Right kidney (tissue), 1 donor: ENCODE measurements around the gene DGLUCY.
"Not testable (repeated sequence)": the region's sequence is repeated elsewhere in the genome, so short reads cannot be mapped to it uniquely, and the experiment has no call there.

Experiments
- DNase-seq: peaks from one replicate; pipeline ENCODE4 v3.0.0-alpha.2; 2016

The DGLUCY gene

GRCh38 chr14:91207008-91207407 is 93.1 kb downstream of the DGLUCY start:
- DNase-seq = no peak

GRCh38 chr14:91211017-91211416 is 97.1 kb downstream of the DGLUCY start:
- DNase-seq = no peak

- DNase-seq = no peak
Observed at GRCh38 chr14:91214306-91214705, 100.4 kb downstream of the DGLUCY start.

GRCh38 chr14:91215381-91215780 is 101.5 kb downstream of the DGLUCY start:
- DNase-seq = no peak

- DNase-seq = no peak
Observed at GRCh38 chr14:91216731-91217226, 102.9 kb downstream of the DGLUCY start.

GRCh38 chr14:91218014-91218413 is 104.1 kb downstream of the DGLUCY start:
- no peak for DNase-seq

GRCh38 chr14:91219517-91220389 is 105.9 kb downstream of the DGLUCY start:
- no peak for DNase-seq

DNA sequence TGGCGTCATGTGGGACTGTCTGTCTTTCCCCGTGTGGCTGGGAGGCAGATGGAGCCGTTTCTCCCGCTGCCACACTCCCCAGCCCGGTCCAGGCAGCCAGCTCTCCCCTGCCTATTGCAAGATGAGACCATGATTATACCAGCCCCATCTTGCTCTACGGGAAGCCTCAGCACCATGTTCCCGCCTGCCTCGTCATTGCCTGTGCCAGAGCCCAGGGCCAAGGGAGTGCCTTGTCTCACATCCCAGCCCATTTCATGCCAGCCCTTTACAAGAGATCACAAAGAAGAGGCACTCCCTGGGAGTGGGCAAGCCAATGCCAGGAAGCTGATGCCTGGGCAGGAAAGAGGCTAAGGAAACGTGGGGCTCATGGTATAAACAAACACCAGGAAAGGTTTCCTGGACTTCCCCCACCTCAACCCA is 106.7 kb downstream of the DGLUCY start:
- no peak for DNase-seq

- DNase-seq = no peak
Observed at GRCh38 chr14:91221270-91221669, 107.4 kb downstream of the DGLUCY start.

DNA sequence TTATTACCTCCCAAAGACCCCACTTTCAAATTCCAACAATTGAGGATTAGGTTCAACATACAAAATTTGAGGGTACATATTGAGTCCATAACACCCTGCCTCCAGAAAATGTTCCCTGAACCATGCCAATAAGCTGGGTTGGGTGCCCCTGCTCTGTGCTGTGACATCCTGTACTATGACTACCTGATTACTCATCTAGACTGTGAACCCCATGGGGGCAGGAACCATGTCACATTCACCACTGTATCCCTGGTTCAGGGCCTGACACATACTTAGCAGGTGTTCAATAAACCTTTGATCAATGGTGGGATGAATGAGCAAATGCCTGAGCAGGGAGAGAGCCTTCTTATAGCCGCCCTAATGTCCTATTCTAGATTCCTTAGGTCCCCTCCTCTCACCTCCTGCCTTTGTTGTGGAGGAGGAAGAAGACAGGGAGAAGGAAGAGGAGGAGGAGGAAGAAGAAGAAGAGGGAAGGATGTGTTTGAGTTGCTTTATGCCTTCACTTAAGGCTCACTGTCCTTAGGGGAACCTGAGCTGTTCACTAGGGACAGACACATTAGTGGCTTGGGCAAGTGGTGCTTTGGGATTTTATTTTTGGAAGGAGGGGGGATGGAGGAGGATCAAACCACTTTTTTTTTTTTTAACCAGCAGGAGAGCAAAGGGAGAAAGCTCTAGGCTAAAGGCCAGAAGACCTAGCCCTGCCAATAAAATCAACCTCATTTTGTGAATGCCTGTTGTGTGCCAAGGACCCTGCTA is 109.3 kb downstream of the DGLUCY start:
- DNase-seq = no peak

GRCh38 chr14:91225025-91225424 is 111.2 kb downstream of the DGLUCY start:
- DNase-seq = no peak

- not testable (repeated sequence) for DNase-seq
Observed at GRCh38 chr14:91226360-91226759, 112.5 kb downstream of the DGLUCY start.

DNA sequence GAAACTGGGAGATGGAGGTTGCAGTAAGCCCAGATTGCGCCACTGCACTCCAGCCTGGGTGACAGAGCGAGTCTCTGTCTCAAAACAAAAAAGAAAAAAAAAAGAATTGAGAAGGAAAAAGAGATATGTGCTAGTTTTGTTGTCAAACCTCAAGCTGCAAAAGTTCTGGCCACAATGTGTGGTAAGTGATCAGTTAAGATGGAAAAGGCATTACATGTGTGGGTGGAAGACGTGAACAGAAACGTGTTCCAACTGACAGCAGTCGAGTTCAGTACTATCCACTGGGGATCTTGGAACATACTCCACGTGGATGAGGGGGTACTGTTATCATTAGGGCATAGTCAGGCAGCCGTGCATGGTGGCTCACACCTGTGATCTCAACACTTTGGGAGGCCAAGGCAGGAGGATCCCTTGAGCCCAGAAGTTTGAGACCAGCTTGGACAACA is 113.3 kb downstream of the DGLUCY start:
- no peak for DNase-seq

DNA sequence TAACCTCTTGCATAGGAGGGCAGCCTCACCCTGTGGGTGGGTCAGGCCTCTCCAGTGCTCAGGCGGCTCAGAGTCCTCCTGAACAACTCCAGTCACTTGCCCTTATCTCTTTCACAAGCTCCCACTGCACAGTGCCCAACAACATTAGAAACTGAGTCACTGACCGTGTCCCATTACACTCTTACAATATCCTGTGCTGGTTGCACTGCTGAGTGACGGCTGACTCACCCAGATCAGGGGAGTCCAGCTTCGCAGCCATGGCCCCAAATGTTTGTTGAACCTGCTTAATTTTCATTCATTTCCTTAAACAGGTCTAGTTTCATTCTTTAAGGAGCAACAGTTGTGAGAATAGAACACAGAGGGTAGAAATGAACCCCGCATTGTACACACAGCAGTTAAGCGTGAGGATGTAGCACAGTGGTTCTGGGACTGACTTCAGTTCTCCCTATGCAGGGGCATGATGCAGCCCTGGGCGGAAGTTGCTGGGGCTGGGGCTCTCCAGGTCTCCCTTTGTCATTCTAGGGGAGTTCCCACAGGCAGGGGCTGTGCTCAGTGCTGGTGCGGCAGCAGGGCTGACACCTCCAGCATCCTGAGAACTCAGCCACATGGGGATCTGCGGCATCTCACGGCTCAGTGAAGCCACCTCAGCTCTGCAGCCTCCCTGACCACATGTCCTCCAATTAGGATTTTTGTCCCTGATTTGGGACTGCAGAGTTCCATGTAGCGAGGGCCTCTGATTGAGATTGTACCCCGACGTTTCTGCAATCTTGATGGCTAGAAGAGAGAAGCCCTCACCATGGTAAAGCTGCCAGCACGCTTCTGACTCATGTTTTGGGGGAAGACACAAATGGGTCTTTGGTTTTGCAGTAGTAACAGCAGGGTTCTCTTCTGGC is 114.5 kb downstream of the DGLUCY start:
- DNase-seq = no peak

DNA sequence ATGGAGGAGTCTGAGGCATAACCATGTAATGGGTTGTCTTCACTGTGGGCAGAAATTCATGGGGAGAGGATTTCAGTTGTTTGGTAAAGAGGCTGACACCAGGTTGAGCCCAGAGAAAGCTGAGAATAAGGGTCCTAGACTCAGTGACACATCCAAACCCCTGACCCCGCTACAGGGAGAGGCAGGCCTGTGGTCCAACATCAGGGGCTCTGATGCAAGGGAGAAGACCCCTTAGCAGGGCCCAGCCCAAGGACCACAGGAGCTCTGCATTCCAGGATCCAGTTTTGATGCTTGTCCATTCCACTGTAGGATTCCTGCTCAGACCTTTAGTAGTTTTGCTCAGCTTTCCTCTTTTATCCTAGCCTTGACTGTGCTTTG is 115.1 kb downstream of the DGLUCY start:
- DNase-seq = no peak

DNA sequence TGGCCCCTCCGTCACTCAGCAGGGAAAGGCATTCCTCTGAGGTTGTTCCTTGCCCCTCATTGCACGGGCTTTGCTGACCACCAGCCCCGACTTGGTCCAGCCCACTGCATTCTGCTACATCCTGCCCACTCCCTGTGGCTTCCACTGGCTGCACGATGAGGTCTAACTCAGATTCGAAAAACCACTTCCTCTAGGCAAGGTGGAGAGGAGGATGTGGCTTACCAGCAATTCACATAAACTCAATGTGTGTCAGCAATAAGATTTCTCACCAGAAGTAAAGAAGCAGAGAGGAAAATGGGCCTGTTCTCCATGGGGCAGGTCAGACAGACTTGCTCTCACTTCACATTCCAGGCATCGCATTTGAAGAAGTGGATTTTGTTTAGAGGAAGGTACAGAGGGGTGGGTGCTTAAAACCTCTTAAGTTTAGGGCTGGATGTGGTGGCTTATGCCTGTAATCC is 115.9 kb downstream of the DGLUCY start:
- no peak for DNase-seq

DNA sequence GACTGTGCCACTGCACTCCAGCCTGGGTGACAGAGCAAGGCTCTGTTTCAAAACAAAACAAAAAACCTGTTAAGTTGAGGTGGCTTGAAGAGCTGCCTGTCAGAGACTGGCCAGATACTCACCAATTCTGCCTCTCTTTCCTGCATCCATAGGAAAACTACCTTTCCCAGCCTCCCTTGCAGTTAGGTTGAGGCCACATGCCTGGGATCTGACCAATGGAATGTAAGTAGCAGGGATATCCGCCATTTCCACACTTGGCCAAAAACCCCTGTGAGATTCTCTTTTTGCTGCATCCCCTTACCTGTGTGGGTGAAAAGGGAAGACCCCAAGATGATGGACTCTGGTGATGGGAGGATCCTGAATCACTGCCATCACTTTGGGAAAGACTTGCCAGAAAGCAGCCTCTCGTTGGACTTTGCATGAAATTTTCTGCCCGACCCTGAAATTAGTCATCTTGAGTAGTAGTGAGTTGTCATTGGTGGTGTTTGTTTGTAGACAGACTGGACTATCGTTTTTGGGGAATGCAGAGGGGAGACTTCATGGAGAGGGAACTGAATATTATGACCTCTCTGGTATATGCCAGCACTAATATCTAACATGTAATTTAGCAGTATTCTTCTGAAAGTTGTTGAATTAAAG is 116.6 kb downstream of the DGLUCY start:
- no peak for DNase-seq

DNA sequence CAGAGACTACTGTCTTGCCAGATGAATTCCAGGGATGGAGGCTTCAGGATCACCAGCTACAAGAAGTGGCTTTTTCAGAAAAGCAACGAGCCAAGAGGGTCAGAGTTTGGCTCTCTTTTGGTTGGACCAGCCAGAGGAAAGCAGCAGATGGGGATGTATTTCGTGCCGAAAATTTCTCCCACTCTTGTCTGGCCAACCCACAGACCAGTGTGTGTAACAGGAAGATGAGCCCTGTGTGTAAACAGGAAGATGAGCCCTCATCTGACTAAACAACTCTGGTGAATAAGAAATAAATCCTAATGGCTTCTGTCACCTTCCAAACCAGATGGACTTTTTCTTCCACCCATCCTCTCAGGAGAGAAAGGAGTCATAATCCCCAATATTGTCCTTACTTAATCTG is 117.6 kb downstream of the DGLUCY start:
- no peak for DNase-seq

DNA sequence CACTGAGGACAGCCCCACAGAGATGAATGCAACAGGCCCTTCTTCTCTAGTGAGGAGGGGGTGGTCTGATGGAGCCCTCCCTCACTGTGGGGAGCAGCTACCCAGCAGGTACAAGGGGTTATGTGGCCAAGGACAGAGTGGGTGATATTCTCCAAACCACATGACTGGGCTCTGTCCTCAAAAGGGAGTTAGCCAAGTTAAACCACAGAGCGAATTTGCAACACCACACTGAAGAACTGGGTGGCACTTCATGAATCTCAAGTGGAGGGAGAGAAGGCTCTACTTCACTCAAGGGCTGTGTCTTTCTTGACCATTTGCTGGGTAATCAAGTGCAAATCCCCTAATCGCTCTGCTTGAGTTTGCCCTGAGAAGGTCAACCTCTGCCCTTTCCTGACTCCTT is 118.2 kb downstream of the DGLUCY start:
- no peak for DNase-seq

GRCh38 chr14:91232603-91233002 is 118.7 kb downstream of the DGLUCY start:
- DNase-seq = no peak

DNA sequence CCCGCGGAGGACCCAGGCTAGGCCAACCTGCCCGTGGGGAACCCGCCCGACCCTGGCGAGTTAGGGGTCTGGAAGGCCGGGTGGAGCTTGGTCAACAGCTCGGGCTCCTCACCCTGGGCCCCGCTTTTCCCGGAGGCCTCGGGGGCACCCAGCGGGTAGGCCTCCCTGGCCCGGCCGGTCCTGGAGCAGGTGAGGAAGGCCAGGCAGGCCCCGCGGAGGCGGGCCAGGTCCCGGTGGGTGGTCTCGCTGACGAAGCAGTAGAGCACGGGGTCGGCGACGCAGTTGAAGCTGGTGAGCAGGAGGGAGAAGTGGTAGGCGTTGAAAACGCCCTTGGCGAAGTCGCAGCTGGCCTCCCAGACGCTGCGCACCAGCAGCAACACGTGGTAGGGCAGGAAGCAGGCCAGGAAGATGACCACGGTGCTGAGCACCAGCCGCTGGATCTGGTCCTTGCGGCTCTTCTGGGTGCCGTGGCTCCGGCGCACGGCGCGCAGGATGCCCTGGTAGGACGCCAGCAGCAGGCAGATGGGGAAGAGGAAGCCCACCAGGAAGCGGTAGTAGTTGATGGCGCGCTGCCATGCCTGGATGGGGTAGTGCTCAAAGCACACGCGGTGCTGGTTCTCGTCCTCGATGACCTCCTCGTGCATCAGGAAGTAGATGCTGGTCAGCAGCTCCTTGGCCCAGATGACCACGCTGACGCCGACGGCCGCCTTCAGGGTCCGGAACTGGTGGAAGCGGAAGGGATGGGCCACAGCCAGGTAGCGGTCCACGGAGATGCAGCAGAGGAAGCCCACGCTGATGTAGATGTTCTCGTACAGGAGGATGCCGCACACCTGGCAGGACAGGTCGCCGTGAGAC is 120.3 kb downstream of the DGLUCY start:
- no peak for DNase-seq
